ENCODE measurements around the gene FAM9C. TPM values are rescaled to one million over a fixed set of nuclear protein-coding genes. Genes with fewer than 3 reads are reported as not detected.
A peak's percentile ranks its signal among the peaks of the same experiment; 100 is the strongest.
"Not testable (repeated sequence)": the region's sequence is repeated elsewhere in the genome, so short reads cannot be mapped to it uniquely, and the experiment has no call there.

The FAM9C gene
- total RNA-seq, 1 donor from 2014 or later, result 0.16 TPM

DNA sequence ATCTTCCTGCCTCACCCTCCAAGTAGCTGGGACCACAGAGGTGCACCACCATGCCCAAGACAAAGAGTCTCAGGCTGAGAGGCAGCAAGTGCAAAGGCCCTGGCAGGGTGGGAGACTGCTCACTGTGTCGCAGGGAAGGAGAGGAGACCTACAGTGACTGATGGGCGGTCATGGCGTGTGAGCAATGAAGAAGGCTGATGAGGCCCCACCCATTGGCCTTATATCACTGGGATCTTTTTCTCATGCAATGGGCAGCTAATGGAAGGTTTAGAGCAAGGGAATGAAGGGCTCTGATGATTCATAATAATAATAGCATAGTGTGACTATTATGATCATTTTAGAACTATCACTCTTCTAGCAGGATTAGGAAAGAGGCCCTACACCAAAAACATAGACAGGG, 20.9 kb downstream of the FAM9C start:
- H3K27me3 ChIP-seq (ENCODE audit: insufficient read depth, low read length), result no peaks in the 10 kb centered on the region
- Mint-ChIP-seq H3K4me3 (ENCODE audit: unreplicated experiment) (no peak overlapping the region), H3K27ac (ENCODE audit: unreplicated experiment) (peak overlapping the region; percentile 50), H3K36me3 (ENCODE audit: low read depth, unreplicated experiment) (no peaks in the 10 kb centered on the region), H3K27me3 (ENCODE audit: low read depth, unreplicated experiment) (no peaks in the 10 kb centered on the region), H3K4me1 (ENCODE audit: low read depth, unreplicated experiment) (peaks cover 18% of the 10 kb centered on the region), H3K9me3 (ENCODE audit: unreplicated experiment) (no peaks in the 10 kb centered on the region)
- no peak overlapping the region for H3K4me3 ChIP-seq (ENCODE audit: insufficient read depth, low read depth, low read length)
- TF ChIP-seq, protein P1, sequence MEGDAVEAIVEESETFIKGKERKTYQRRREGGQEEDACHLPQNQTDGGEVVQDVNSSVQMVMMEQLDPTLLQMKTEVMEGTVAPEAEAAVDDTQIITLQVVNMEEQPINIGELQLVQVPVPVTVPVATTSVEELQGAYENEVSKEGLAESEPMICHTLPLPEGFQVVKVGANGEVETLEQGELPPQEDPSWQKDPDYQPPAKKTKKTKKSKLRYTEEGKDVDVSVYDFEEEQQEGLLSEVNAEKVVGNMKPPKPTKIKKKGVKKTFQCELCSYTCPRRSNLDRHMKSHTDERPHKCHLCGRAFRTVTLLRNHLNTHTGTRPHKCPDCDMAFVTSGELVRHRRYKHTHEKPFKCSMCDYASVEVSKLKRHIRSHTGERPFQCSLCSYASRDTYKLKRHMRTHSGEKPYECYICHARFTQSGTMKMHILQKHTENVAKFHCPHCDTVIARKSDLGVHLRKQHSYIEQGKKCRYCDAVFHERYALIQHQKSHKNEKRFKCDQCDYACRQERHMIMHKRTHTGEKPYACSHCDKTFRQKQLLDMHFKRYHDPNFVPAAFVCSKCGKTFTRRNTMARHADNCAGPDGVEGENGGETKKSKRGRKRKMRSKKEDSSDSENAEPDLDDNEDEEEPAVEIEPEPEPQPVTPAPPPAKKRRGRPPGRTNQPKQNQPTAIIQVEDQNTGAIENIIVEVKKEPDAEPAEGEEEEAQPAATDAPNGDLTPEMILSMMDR (IDR thresholded peaks at IDR 0.05; ENCODE audit: insufficient read depth, low read depth, low read length), result no peak
- TF ChIP-seq EZH2 (IDR thresholded peaks at IDR 0.05; ENCODE audit: insufficient read depth, low read length), result no peak
- FAIRE-seq (no peak), DNase-seq (ENCODE audit: low read depth) (no peak)
- no peak overlapping the region for H2AFZ ChIP-seq (ENCODE audit: low read depth, low read length)
- no peak overlapping the region for H3K9ac ChIP-seq (ENCODE audit: low read length)
- H3K79me2 ChIP-seq (ENCODE audit: insufficient read depth, low read length), result no peaks in the 10 kb centered on the region
- H3K9me3 ChIP-seq (ENCODE audit: insufficient read depth, low read depth, low read length), result no peaks in the 10 kb centered on the region
- no peaks in the 10 kb centered on the region for H4K20me1 ChIP-seq (ENCODE audit: insufficient read depth, low read length)
- no peak overlapping the region for H3K27ac ChIP-seq (ENCODE audit: low read depth, low read length)
- no peak overlapping the region for H3K4me2 ChIP-seq (ENCODE audit: low read length)
- no peaks in the 10 kb centered on the region for H3K36me3 ChIP-seq (ENCODE audit: insufficient read depth, low read length)
- peaks cover under 1% of the 10 kb centered on the region for H3K4me1 ChIP-seq (ENCODE audit: insufficient read depth, low read length)

DNA sequence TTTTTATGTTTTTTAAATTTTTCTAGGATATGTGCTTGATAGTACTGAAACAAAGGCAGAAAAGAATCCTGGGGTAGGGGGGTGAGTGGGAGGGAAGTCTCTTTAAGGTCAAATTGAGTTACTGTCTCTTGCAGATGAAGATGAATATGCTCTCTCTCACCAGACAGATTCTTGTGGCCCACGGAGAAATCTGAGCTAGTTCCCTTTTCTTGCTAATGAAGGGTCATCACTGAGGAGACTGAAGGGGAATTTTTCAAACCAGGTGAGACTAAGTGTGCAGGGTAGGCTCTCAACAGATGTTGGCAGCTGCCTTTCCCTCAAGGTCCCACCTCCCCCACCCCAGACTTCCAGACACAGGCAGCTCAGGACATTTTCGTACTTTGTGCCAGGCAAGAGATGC, 21.5 kb downstream of the FAM9C start:
- H3K4me3 ChIP-seq (ENCODE audit: insufficient read depth, low read depth, low read length), result no peak overlapping the region
- Mint-ChIP-seq H3K27ac (ENCODE audit: unreplicated experiment) (peak overlapping the region; percentile 93), H3K36me3 (ENCODE audit: low read depth, unreplicated experiment) (no peaks in the 10 kb centered on the region), H3K9me3 (ENCODE audit: unreplicated experiment) (no peaks in the 10 kb centered on the region), H3K4me1 (ENCODE audit: low read depth, unreplicated experiment) (peaks cover 18% of the 10 kb centered on the region), H3K4me3 (ENCODE audit: unreplicated experiment) (no peak overlapping the region), H3K27me3 (ENCODE audit: low read depth, unreplicated experiment) (no peaks in the 10 kb centered on the region)
- no peaks in the 10 kb centered on the region for H3K36me3 ChIP-seq (ENCODE audit: insufficient read depth, low read length)
- H3K4me1 ChIP-seq (ENCODE audit: insufficient read depth, low read length), result no peaks in the 10 kb centered on the region
- no peak overlapping the region for H3K9ac ChIP-seq (ENCODE audit: low read length)
- no peak overlapping the region for H3K4me2 ChIP-seq (ENCODE audit: low read length)
- no peak overlapping the region for H3K27ac ChIP-seq (ENCODE audit: low read depth, low read length)
- DNase-seq (ENCODE audit: low read depth) (no peak), FAIRE-seq (peak; percentile 32)
- H3K9me3 ChIP-seq (ENCODE audit: insufficient read depth, low read depth, low read length), result no peaks in the 10 kb centered on the region
- H4K20me1 ChIP-seq (ENCODE audit: insufficient read depth, low read length), result no peaks in the 10 kb centered on the region
- no peak overlapping the region for H2AFZ ChIP-seq (ENCODE audit: low read depth, low read length)
- TF ChIP-seq EZH2 (IDR thresholded peaks at IDR 0.05; ENCODE audit: insufficient read depth, low read length), result no peak
- TF ChIP-seq, protein P1 (IDR thresholded peaks at IDR 0.05; ENCODE audit: insufficient read depth, low read depth, low read length), result no peak
- no peaks in the 10 kb centered on the region for H3K27me3 ChIP-seq (ENCODE audit: insufficient read depth, low read length)
- H3K79me2 ChIP-seq (ENCODE audit: insufficient read depth, low read length), result no peaks in the 10 kb centered on the region

DNA sequence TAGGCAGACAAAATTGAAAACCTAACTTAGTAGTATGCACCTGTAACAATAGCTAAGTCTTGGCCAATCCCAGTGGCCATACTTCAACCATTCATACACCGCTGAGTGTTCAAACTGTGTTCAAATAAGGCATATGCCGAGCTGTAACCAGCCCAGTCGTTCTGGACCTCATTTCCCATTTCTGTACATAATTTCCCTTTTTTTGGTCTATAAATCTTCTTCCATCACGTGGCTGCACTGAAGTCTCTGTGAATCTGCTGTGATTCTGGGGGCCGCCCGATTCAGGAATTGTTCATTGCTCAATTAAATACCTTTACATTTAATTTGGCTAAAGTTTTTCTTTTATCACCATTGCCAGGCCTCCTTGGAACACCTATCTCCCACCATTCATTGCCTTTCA, 27.7 kb downstream of the FAM9C start:
- H3K9me3 Mint-ChIP-seq (ENCODE audit: unreplicated experiment); H3K27me3 Mint-ChIP-seq (ENCODE audit: low read depth, unreplicated experiment); H3K4me3 ChIP-seq (ENCODE audit: insufficient read depth, low read depth, low read length); H3K9me3 ChIP-seq (ENCODE audit: insufficient read depth, low read depth, low read length); FAIRE-seq; DNase-seq (ENCODE audit: low read depth); H3K27ac Mint-ChIP-seq (ENCODE audit: unreplicated experiment); H3K9ac ChIP-seq (ENCODE audit: low read length); H3K4me1 Mint-ChIP-seq (ENCODE audit: low read depth, unreplicated experiment); H3K27me3 ChIP-seq (ENCODE audit: insufficient read depth, low read length); H3K4me3 Mint-ChIP-seq (ENCODE audit: unreplicated experiment); H3K79me2 ChIP-seq (ENCODE audit: insufficient read depth, low read length); H4K20me1 ChIP-seq (ENCODE audit: insufficient read depth, low read length); H3K4me1 ChIP-seq (ENCODE audit: insufficient read depth, low read length); H3K4me2 ChIP-seq (ENCODE audit: low read length); H3K36me3 Mint-ChIP-seq (ENCODE audit: low read depth, unreplicated experiment); H3K27ac ChIP-seq (ENCODE audit: low read depth, low read length); H3K36me3 ChIP-seq (ENCODE audit: insufficient read depth, low read length); H2AFZ ChIP-seq (ENCODE audit: low read depth, low read length): not testable (repeated sequence)

All from astrocyte (in vitro differentiated cells and primary cell).